ENCODE results near the gene IGF2BP2. TPM values are rescaled to one million over a fixed set of nuclear protein-coding genes. Genes with fewer than 3 reads are reported as not detected.

Gene IGF2BP2
- total and polyA plus RNA-seq, 2 of the 8 experiments (the other 6 are each of a cell fraction or from before 2014, with no cell fraction given) = 7.4 to 121 TPM

- H3K79me1 ChIP-seq (ENCODE audit: low read depth, low read length) = no peaks in the 10 kb centered on the region
- no peak overlapping the region for H3K9ac ChIP-seq (replicated peaks in 1 of 4; ENCODE audit: extremely low read depth in 1 of 4, low read depth in 3 of 4, low read length in 3 of 4)
- no peaks in the 10 kb centered on the region for H3K79me2 ChIP-seq (ENCODE audit: control insufficient read depth in 1 of 2, insufficient read depth in 2 of 2, low read length in 2 of 2)
- no peak overlapping the region for H3K4me2 ChIP-seq (ENCODE audit: insufficient read depth in 1 of 2, low read depth in 2 of 2, low read length in 2 of 2)
- no peak for FAIRE-seq
- no peak overlapping the region for H3K14ac ChIP-seq (ENCODE audit: insufficient read length)
- no peak overlapping the region for H4K91ac ChIP-seq (replicated peaks; ENCODE audit: insufficient read length, low read length)
- H3K56ac ChIP-seq (replicated peaks; ENCODE audit: insufficient read length, low read depth, low read length) = no peak overlapping the region
- WGBS, 2 experiments (ENCODE audit: extremely low coverage in 1 of 2, insufficient coverage in 1 of 2, insufficient read length in 1 of 2, insufficient replicate concordance in 2 of 2, low coverage in 1 of 2, low lambda C conversion rate in 2 of 2, missing lambda C conversion rate in 1 of 2) = 73% methylated on average over 9 of the region's 9 CpGs; no CpG with 5 or more reads in 1 of the 2 experiments
- H2BK12ac ChIP-seq (ENCODE audit: low read depth, low read length) = no peak overlapping the region
- H3K4ac ChIP-seq (replicated peaks; ENCODE audit: insufficient read length, low read depth, low read length) = no peak overlapping the region
- H2BK5ac ChIP-seq (ENCODE audit: low read depth, low read length) = no peak overlapping the region
- H3K23me2 ChIP-seq (ENCODE audit: low read depth, low read length) = no peaks in the 10 kb centered on the region
- ChIA-PET CTCF (ENCODE audit: partially characterized antibody) (interaction anchor here (0.6 to 2.2 kb wide), 6 partner anchors 8 to 214 kb away, joined by 3 to 7 read pairs (median 4); no protein-coding TSS in a partner anchor), POLR2A (ENCODE audit: partially characterized antibody) (interaction anchor here (0.8 to 2.1 kb wide), 2 partner anchors 17 to 38 kb away, joined by 3 to 4 read pairs; no protein-coding TSS in a partner anchor)
- H2AK5ac ChIP-seq (ENCODE audit: low read depth, low read length) = no peak overlapping the region
- H3K4me1 ChIP-seq (replicated peaks in 1 of 4; ENCODE audit: control insufficient read depth in 3 of 4, insufficient read depth in 4 of 4, low read length in 3 of 4) = peaks cover 0 to 4% (median 1%) of the 10 kb centered on the region in 4 experiments; a peak in 2 of 7 replicates
- no peak overlapping the region for H2BK120ac ChIP-seq (replicated peaks; ENCODE audit: low read depth, low read length)
- H2AFZ ChIP-seq (ENCODE audit: low read length) = peak overlapping the region; percentile 75
- peak; percentile 35; the same call in 1 of the 2 replicates for TF ChIP-seq E2F6 (IDR thresholded peaks at IDR 0.05)
- no peak for TF ChIP-seq RAD21 (IDR thresholded peaks at IDR 0.05 in 1 of 2, conservative IDR thresholded peaks at IDR 0.05 in 1 of 2; ENCODE audit: low read depth in 2 of 2, low read length in 2 of 2)
- H3K23ac ChIP-seq (ENCODE audit: insufficient read length) = no peak overlapping the region
- H4K20me1 ChIP-seq (replicated peaks in 1 of 2; ENCODE audit: control insufficient read depth in 1 of 2, insufficient read depth in 2 of 2, low read length in 2 of 2) = no peaks in the 10 kb centered on the region
- no peak overlapping the region for H2BK15ac ChIP-seq (ENCODE audit: low read length)
- no peak overlapping the region for H3K4me3 ChIP-seq (ENCODE audit: extremely low read depth in 1 of 4, insufficient read depth in 2 of 4, low read depth in 3 of 4, low read length in 4 of 4)
- DNase-seq (ENCODE audit: low read depth in 1 of 2, low spot score in 2 of 2) = no peak
- no peak overlapping the region; the same call in 1 of the 2 replicates for H2BK20ac ChIP-seq (ENCODE audit: low read length)
- no peaks in the 10 kb centered on the region for H3K36me3 ChIP-seq (ENCODE audit: control insufficient read depth in 2 of 4, insufficient read depth in 4 of 4, low read length in 3 of 4)
- H3K9me3 ChIP-seq (ENCODE audit: insufficient read depth in 2 of 2, low read depth in 1 of 2, low read length in 1 of 2) = no peaks in the 10 kb centered on the region
- H3K18ac ChIP-seq (ENCODE audit: extremely low read depth, low read length) = no peak overlapping the region
- no peak overlapping the region for H3K27ac ChIP-seq (ENCODE audit: low read depth, low read length)
- H4K8ac ChIP-seq (ENCODE audit: extremely low read depth, insufficient read depth, low read length) = no peak overlapping the region
- no peaks in the 10 kb centered on the region for H3K27me3 ChIP-seq (replicated peaks in 1 of 4; ENCODE audit: control insufficient read depth in 3 of 4, extremely low read depth in 1 of 4, insufficient read depth in 3 of 4, low read length in 3 of 4)
- no peak overlapping the region for H4K5ac ChIP-seq (ENCODE audit: insufficient read length, low read depth, low read length)
Measured at GRCh38 chr3:185874119-185874518, 49.3 kb upstream of the IGF2BP2 start.

All from H1 (cell line).